Activated CD4-positive, CD25-positive, alpha-beta regulatory T cell (primary cell): ENCODE measurements around the gene SMAD7.

Experiments used
- DNase-seq, 4 experiments: peaks; one replicate each; lab custom pipeline; 2025; lab: John Stamatoyannopoulos, UW

Gene SMAD7

DNA sequence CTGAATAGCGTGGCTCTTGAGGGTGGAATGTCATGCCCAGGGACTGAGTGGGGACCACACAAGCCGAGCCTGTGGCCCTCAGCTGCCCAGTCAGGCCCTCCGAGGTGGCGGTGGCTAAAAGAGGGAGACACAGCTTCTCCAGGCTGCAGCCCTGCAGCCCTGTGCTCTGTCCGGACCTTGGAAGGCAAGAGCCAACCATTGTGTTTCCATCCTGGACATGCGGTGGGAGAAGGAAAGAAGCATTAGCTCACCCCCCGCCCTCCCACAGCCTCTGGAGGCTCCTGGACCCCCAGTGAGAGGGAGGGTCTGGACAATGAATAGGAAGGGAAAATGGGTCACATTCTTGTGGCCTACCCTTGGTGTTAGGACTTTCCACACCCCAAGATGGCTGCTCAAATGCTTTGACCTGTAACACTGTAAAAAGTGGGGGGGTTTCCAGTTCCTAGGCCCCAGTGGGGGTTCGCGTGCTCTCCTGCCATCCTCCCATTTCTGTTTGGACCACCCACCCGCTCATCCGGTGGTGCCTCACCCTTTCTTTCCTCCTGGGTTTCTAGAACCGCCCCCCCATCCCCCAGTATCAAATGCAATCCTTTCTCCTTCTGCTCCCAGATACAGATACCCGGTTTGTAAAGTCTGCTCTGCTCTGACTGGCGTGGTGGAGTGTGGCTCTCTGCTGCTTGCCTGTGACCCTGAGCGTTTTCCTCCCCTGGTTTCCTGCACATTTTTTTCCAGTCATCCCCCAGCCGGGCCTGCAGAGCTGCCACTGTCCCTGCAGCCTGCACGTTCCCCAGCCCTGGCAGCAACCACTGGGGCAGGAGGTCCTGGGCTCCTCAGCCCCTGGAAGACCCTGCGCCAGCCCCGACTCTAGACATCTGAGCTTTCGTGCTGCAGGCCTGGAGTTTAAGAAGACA is 36.3 kb upstream of the SMAD7 start:
- DNase-seq = no peak

GRCh38 chr18:48985161-48985560 is 34.4 kb upstream of the SMAD7 start:
- no peak for DNase-seq

GRCh38 chr18:48983793-48984437 is 33.1 kb upstream of the SMAD7 start:
- DNase-seq = no peak

DNA sequence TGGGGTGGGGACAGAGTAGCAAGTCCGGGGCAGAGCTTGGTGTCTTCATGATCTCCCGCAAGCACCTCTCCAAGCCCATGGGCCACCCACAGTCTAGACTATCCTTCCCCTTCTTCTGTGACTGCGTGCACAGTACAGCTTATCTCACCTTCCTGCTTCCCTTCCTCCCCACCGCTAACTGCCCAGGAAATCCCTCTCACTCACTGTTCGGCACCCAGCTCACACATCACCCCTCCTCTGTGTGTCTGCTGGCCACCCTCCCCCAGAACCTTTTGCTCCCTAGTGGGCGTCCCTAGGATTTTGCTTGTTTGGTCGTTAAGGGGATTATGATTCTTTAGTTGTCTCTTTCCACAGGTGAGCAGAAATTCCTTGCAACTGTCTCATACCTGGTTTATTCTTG is 31.5 kb upstream of the SMAD7 start:
- DNase-seq = no peak

DNA sequence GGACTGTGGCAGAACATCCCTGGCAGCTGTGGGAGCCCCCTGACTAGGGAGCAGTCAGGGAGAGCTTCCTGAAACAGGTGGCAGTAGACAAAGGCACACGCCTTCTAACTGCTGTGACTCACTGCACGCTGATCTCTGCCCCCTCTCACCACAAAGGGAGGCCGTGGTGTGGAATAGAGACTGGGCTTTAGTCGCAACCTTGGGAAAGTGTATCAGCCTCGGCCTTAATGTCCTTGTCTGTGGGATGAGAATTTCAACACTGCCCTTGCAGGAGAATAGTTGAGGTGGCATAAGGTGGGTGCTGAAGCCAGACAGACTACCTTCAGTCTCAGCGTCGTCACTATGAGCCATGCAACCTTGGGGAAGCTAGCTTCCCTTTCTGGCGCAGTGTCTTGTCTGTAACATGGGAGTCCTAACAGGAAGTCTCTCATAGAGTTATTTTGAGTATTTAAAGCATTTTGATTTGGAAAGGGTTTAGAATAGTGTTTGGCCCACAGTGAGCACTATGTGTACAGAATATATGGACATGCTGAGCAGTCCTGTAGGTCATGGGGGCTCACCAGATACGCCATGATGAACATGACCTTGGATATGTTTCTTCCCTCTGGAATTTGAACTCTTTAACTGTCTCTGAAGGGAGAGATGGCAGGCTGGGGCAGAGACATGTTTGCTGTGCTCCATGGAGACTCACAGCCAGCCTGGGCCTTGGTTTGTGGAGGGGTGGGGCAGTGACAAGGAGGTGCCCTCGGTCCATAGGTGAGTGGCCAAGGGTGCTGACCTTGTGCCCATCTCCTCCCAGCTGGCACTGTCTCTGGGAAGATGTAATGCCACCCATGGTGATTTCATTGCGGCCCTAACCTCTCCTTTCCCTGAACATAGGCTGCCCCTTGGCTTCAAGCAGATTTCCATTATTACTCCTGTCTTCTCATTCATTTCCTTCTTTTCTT is 29.5 kb upstream of the SMAD7 start:
- no peak for DNase-seq

GRCh38 chr18:48977914-48978313 is 27.1 kb upstream of the SMAD7 start:
- DNase-seq = no peak

GRCh38 chr18:48975817-48976649 is 25.3 kb upstream of the SMAD7 start:
- peak; percentile 11 to 25 (median 24) for DNase-seq

DNA sequence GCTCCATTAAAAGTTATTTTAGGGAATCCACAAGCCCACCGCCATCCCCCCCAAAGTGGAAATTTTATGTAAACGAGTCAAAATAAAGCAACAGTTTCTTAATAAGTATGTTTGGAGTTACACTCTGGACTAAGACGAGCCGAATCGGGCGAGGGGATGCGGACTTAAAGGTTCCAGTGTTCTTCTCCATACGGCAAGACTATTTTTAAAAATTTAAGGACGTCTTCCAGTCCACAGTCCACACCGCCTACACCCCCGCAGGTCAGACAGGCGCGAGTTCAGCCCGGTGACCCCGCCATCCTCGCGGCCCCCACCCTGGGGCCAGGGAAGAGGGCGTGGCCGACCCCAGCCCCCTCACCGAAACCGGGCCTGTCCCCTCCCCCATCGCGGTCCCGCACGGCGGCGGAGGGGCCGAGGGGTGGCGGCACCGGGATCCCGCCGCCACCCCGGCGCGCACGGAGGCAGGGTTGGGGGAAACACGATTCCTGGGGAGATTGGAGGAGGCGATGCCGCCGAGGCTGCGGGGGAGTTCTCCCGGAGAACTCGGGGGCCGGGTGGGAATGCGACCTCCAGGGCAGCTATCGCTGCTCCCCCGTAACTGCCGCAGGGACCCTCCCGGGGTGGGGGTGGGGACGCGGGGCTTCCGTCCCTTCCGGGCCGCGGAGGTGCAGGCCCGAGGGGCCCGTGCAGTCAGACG is 24.5 kb upstream of the SMAD7 start:
- no peak for DNase-seq

- DNase-seq = no peak
Observed at GRCh38 chr18:48974304-48975119, 23.7 kb upstream of the SMAD7 start.

GRCh38 chr18:48973731-48974130 is 23.0 kb upstream of the SMAD7 start:
- DNase-seq = no peak

GRCh38 chr18:48968412-48969215 is 17.8 kb upstream of the SMAD7 start:
- DNase-seq = no peak

DNA sequence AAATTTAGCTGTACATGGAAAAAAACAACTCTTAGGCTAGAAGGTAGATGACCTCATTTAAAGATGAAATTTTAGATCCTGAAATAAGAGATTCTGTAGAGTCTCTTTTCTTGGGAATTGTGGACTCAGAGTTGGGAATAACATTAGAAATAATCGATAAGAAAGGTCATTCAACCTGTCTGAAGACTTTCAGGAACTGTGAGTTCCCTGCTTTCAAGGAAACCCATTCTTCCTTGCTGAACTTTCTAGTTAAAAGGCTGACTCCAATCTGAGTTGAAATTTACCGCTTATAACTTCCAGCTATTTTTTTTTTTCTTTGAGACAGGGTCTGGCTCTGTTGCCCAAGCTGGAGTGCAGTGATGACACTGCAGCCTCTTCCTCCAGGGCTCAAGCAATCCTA is 16.8 kb upstream of the SMAD7 start:
- no peak for DNase-seq

DNA sequence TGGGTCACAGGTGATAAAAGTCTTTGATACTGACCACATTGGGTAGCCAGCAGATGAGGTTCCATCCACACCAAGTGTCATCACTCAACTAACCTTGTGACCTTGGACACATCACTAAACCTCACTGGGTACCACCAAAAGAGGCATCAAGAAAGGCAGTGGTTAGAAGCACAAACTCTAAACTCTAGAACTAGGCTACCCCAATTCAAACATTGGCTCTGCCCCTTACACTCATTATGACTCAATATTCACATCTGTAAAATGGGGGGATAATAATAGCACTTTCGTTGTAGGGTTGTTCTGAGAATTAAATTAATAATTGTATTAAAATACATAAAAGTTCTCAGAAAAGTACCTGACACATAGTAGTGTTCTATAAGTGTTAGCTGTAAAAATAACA is 15.8 kb upstream of the SMAD7 start:
- DNase-seq = no peak

- no peak for DNase-seq
Observed at GRCh38 chr18:48963586-48964470, 13.1 kb upstream of the SMAD7 start.

DNA sequence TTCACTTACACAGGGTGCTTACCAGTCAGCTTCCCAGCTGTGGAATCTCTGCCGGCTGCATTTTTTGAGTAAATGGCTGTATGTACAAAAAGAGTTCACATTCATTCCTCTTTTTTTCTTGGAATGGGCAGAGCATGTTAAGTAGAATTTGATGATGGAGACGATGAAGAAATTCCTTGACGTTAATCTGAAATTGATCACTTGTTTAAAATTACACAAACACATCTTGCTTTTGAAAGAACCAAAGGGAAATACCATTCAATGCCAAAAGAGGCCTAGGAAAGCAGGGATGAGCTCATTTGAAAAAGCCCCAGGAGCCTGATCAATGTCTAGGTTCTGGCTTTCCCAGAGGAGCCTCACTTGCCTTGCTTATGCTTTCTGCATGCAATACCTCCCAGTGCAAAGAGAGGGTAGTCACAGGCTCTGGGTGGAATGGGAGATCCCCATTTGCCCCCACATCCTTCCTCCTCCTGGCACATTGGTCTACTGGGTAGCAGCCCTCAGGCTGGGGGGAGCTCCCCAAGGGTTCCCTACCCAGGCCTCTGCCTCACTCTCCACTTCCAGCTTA is 12.3 kb upstream of the SMAD7 start:
- no peak for DNase-seq

DNA sequence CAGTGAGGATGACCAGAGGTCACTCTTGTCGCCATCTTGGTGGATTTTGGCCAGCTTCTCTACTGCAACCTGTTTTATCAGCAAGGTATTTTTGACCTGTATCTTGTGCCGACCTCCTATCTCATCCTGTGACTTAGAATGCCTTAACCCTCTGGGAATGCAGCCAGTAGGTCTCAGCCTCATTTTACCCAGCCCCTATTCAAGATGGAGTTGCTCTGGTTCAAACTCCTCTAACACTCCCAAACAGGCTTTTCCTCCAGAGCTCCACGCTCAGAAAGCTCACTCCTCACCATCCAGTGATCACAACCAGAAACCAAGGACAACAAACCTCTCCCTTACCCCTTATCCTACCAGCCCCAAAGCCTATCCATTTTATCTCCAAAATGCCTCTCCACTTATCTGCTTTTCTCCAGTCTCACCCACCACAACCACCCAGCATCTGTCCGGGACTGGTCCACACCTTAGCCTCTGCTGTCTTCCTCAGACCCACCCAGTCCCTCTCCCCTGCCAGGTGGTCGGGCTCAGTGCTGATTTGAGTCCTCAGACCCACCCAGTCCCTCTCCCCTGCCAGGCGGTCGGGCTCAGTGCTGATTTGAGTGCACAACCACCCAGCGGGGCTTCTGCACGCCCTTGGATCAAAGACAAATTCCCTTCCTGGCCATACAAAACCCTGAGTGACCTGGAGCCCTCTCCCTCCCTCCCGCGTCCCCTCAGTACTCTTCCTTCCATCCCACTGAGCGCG is 11.7 kb upstream of the SMAD7 start:
- DNase-seq = no peak

DNA sequence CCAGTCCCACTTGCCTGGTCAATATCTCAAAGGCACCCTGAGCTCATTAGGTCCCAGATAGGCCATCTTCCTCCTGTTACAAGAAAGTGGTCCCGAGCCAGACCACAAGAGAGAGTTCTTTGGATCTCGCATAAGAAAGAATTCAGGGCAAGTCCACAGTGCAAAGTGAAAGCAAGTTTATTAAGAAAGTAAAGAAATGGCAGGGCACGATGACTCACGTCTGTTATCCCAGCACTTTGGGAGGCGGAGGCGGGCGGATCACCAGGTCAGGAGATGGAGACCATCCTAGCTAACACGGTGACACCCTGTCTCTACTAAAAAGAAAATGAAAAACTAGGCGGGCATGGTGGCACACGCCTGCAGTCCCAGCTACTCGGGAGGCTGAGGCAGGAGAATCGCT is 10.8 kb upstream of the SMAD7 start:
- DNase-seq = no peak
